GM12892 (cell line): ENCODE measurements around the gene OR7G2.

Experiments used
- POLR2A ChIP-seq: IDR thresholded peaks from 2 replicates; pipeline ENCODE4 v1.6.1; 2011; ENCODE audit warnings: low read depth, low read length, control low read depth
- POLR2AphosphoS5 ChIP-seq: IDR thresholded peaks from 2 replicates; pipeline ENCODE4 v1.6.1; 2011; ENCODE audit warnings: low read depth, low read length, control low read depth
- TAF1 ChIP-seq: IDR thresholded peaks from 2 replicates; pipeline ENCODE4 v1.6.1; 2011; ENCODE audit warnings: low read depth, mild to moderate bottlenecking, control low read depth, low read length, borderline replicate concordance

DNA sequence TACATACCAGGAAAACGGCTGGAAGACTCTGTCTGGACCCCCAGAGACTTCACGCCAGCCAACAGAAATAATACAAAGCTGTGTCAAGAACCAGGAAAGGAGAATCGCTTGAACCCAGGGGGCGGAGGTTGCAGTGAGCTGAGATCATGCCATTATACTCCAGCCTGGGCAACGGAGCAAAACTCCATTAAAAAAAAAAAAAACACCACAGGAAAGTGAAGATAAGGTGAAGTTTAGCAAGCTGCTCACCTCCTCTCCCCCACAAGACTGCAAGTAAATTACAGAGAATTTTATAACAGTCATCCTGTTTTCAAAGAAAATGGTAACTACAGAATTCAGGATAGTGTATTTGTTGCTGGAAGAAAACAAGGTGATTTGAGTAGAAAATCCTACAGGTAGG lies 9.3 kb upstream of the OR7G2 start:
- TF ChIP-seq TAF1 (no peak), POLR2A (no peak), POLR2AphosphoS5 (no peak)
